DND-41 (cell line): Measurements from ENCODE around the gene TPD52L1.

Experiments used
- ATAC-seq: fragments of 200-7000 bp; cut with Tn5 transposase; 3 replicates; pipeline ENCODE4 v1.9.1; 2021; ENCODE audit warnings: low read depth; ENCODE audit not compliant: insufficient read depth
- DNase-seq: peaks from one replicate; pipeline ENCODE4 v3.0.0-alpha.2; 2020
- H2AFZ ChIP-seq: 2 replicates; pipeline ENCODE4 v1.6.0; 2012; ENCODE audit warnings: low read depth, low read length
- H3K27ac ChIP-seq: 2 replicates; pipeline ENCODE4 v1.5.1; 2012; ENCODE audit warnings: low read length, inconsistent platforms
- H3K27me3 ChIP-seq: fragments of 200-600 bp; sonication (generic); 2 replicates; pipeline ENCODE4 v1.6.0; 2012; ENCODE audit warnings: low read length, mild to moderate bottlenecking, inconsistent platforms; ENCODE audit not compliant: insufficient read depth, poor library complexity
- H3K36me3 ChIP-seq: 2 replicates; pipeline ENCODE4 v1.5.1; 2012; ENCODE audit warnings: low read length, inconsistent platforms; ENCODE audit not compliant: insufficient read depth
- H3K4me1 ChIP-seq: 2 replicates; pipeline ENCODE4 v1.5.1; 2012; ENCODE audit warnings: mild to moderate bottlenecking, low read length; ENCODE audit not compliant: insufficient read depth
- H3K4me2 ChIP-seq: 2 replicates; pipeline ENCODE4 v1.6.0; 2012; ENCODE audit warnings: mild to moderate bottlenecking, moderate library complexity, low read length, inconsistent platforms; ENCODE audit not compliant: insufficient read depth
- H3K4me3 ChIP-seq, 2 experiments: fragments of 200-600 bp in 1 of 2; shearing (Covaris generic) in 1 of 2; 2 replicates each; pipeline ENCODE4 v1.5.1; 2012 to 2016; ENCODE audit warnings: inconsistent platforms in 2 of 2, low read length in 2 of 2, mild to moderate bottlenecking in 2 of 2, low read depth in 1 of 2, moderate library complexity in 1 of 2
- H3K79me2 ChIP-seq: 2 replicates; pipeline ENCODE4 v1.6.0; 2012; ENCODE audit warnings: low read length, inconsistent platforms; ENCODE audit not compliant: insufficient read depth
- H3K9ac ChIP-seq: 2 replicates; pipeline ENCODE4 v1.6.0; 2012; ENCODE audit warnings: low read depth, mild to moderate bottlenecking, inconsistent platforms, low read length, moderate library complexity
- H3K9me3 ChIP-seq: 2 replicates; pipeline ENCODE4 v1.5.1; 2012; ENCODE audit warnings: low read length, moderate library complexity, mild to moderate bottlenecking, inconsistent platforms; ENCODE audit not compliant: insufficient read depth, severe bottlenecking
- H4K20me1 ChIP-seq: 2 replicates; pipeline ENCODE4 v1.6.0; 2012; ENCODE audit warnings: low read length; ENCODE audit not compliant: insufficient read depth
- EZH2 ChIP-seq: IDR thresholded peaks from 3 replicates; pipeline ENCODE4 v1.6.1; 2012; ENCODE audit warnings: borderline replicate concordance, low read depth, mild to moderate bottlenecking, moderate library complexity, low read length, inconsistent platforms; ENCODE audit not compliant: severe bottlenecking
- TF ChIP-seq, protein P1 (sequence below): IDR thresholded peaks from 2 replicates; pipeline ENCODE4 v1.5.1; 2012; ENCODE audit warnings: borderline replicate concordance, low read length, moderate library complexity, mild to moderate bottlenecking; ENCODE audit not compliant: poor library complexity, severe bottlenecking; ENCODE audit errors: extremely low read depth

TPD52L1 gene

DNA sequence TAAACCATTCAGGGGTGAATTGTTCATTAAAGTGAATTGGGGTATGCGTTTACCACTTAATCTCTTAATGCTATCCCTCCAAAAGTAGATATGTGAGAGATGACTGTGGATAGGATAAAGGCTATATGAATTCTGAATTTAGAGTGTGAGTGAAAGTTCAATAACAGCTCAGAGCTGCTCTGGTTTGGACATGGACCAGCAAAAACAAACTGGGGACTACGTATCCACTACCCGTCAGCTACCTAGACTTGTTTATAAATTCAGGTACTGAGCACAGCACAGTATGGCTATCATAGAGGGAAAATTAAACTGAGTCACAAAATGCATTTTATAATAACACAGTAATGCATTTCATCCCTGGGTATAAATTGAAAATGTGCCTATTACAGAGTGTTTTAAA lies 103.8 kb downstream of the TPD52L1 start:
- ATAC-seq (no peak), DNase-seq (no peak)
- Histone ChIP-seq H3K4me3 (no peak overlapping the region), H2AFZ (no peak overlapping the region), H3K27me3 (no peaks in the 10 kb centered on the region), H3K4me2 (no peak overlapping the region), H3K79me2 (no peaks in the 10 kb centered on the region), H4K20me1 (no peaks in the 10 kb centered on the region), H3K4me1 (no peaks in the 10 kb centered on the region), H3K9me3 (no peaks in the 10 kb centered on the region), H3K9ac (no peak overlapping the region), H3K27ac (no peak overlapping the region), H3K36me3 (no peaks in the 10 kb centered on the region)
- no peak for TF ChIP-seq EZH2
- TF ChIP-seq, protein P1, sequence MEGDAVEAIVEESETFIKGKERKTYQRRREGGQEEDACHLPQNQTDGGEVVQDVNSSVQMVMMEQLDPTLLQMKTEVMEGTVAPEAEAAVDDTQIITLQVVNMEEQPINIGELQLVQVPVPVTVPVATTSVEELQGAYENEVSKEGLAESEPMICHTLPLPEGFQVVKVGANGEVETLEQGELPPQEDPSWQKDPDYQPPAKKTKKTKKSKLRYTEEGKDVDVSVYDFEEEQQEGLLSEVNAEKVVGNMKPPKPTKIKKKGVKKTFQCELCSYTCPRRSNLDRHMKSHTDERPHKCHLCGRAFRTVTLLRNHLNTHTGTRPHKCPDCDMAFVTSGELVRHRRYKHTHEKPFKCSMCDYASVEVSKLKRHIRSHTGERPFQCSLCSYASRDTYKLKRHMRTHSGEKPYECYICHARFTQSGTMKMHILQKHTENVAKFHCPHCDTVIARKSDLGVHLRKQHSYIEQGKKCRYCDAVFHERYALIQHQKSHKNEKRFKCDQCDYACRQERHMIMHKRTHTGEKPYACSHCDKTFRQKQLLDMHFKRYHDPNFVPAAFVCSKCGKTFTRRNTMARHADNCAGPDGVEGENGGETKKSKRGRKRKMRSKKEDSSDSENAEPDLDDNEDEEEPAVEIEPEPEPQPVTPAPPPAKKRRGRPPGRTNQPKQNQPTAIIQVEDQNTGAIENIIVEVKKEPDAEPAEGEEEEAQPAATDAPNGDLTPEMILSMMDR: no peak

DNA sequence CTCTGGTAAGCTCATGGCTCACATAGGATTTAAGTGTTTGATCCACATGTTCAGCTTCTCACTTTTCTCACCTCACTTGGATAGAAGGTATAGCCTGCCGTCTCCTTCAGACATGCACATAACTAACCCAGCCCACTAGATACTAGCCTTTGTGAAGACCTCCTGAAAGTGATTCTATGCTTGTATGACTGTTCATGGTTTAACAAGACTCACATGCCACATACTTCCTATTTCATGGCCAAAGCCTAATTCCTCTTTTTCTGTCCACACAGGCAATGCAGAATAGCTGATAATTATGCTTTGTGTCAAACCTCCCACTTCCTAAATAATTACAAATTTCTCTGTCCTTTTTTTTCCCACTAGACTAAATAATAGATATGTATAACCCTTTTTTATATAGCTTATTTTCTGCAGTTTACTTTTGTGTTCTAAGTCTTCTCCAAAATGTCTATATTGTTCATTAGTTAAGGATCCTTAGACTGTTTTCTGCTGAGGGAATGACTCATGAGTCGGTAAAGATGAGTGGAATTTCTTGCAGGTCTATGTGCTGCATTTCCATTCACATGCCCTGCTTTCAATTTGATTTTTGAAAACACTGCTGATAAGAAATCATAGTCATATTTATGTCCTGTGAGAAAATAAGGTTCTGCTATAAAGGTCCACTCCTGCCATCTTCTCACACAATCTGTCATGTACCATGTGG lies 105.2 kb downstream of the TPD52L1 start:
- ATAC-seq: no peak
- H3K4me2 ChIP-seq: no peak overlapping the region
- DNase-seq: no peak

DNA sequence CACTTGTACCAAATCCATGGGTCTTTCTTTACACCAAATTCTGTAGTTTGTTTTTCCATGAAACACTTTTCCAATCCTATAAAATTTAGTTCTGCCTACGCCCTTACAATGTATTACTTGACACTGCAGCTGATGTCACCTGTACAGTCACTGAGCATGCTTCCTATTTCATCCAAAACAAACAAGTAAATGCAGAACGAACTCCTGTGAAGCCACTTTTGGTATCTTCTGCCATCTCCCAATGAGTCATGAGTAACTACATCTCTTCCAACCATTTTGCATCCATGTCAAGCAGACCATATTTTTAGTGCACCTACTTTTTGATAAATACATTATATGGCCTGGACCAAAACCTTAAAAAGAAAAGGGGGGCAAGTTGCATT lies 105.8 kb downstream of the TPD52L1 start:
- H3K36me3 ChIP-seq: no peaks in the 10 kb centered on the region
- H3K4me2 ChIP-seq: no peak overlapping the region
- no peak for ATAC-seq

More for the DNA sequence above, 105.2 kb downstream of the TPD52L1 start:
- H3K9ac ChIP-seq: no peak overlapping the region
- H3K4me1 ChIP-seq: no peaks in the 10 kb centered on the region
- no peak overlapping the region for H2AFZ ChIP-seq
- no peaks in the 10 kb centered on the region for H3K9me3 ChIP-seq
- no peaks in the 10 kb centered on the region for H3K36me3 ChIP-seq
- H4K20me1 ChIP-seq: no peaks in the 10 kb centered on the region
- no peaks in the 10 kb centered on the region for H3K27me3 ChIP-seq
- H3K27ac ChIP-seq: no peak overlapping the region
- H3K4me3 ChIP-seq: no peak overlapping the region
- no peaks in the 10 kb centered on the region for H3K79me2 ChIP-seq
- no peak for TF ChIP-seq EZH2
- TF ChIP-seq, protein P1: no peak

More for the DNA sequence above, 105.8 kb downstream of the TPD52L1 start:
- Histone ChIP-seq H3K9ac (no peak overlapping the region), H3K27ac (no peak overlapping the region), H3K27me3 (no peaks in the 10 kb centered on the region), H3K4me1 (no peaks in the 10 kb centered on the region), H3K9me3 (no peaks in the 10 kb centered on the region), H3K79me2 (no peaks in the 10 kb centered on the region), H3K4me3 (no peak overlapping the region), H2AFZ (no peak overlapping the region), H4K20me1 (no peaks in the 10 kb centered on the region)
- no peak for TF ChIP-seq EZH2
- TF ChIP-seq, protein P1: no peak
- no peak for DNase-seq
